ENCODE results near the gene CLIC1.

Gene CLIC1

GRCh38 chr6:31768363-31769257 lies 32.3 kb upstream of the CLIC1 start:
- no peak for DNase-seq (ENCODE audit: low read depth)

DNA sequence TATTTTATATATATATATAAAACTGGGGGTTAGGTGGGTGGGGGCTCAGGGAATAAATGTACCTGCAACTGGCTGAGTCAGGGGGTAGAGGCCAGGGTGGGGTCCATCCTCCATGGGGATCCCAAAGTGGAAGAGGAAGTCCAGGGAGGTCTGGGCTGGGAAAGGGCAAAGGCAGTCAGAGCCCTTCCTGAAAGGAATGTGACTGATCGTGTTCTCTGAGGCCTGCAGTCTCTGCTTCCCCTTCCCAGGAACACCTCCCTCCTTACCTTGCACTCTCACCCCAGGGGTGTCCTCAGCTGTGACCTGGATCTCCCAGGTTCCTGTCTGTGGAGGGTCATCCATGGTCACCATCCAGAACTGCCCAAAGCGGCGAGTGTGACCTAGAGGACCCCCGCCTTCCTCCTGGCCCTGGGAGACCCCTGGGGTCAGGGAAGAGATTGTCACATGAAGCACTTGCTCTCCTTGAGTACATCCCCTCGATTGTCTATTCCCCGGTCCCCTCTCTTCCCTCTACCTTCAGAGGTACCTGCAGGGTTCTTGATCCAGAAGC lies 30.8 kb upstream of the CLIC1 start:
- DNase-seq (ENCODE audit: low read depth), result no peak

GRCh38 chr6:31765910-31766794 lies 29.8 kb upstream of the CLIC1 start:
- no peak for DNase-seq (ENCODE audit: low read depth)

DNA sequence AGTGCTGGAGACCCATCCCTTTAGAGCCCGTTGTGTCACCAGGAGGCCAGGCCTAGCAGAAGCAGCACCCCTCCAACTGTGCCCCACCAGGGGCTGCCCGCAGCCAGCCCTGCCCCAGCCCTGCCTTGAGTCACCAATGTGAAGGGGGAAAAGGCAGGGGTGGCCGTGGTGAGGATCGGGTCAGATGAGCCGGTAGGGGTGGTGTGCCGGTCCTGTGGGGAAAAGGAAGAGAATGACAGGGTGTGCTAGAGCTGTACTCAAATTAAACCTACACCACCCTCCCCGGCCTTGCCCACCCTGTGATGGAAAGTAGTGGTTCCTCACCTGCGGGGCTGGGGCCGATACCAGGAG lies 29.2 kb upstream of the CLIC1 start:
- no peak for DNase-seq (ENCODE audit: low read depth)

GRCh38 chr6:31764198-31764597 lies 27.9 kb upstream of the CLIC1 start:
- DNase-seq (ENCODE audit: low read depth), result no peak

GRCh38 chr6:31763619-31763940 lies 27.2 kb upstream of the CLIC1 start:
- no peak for DNase-seq (ENCODE audit: low read depth)

GRCh38 chr6:31762878-31763618 lies 26.7 kb upstream of the CLIC1 start:
- no peak for DNase-seq (ENCODE audit: low read depth)

- DNase-seq (ENCODE audit: low read depth), result no peak
Observed at GRCh38 chr6:31762356-31762755, 26.0 kb upstream of the CLIC1 start, which contains the start of gene SAPCD1. Gene SAPCD1 (plus strand): TSS chr6:31762656. CDS start chr6:31763055, 399 bp downstream.

GRCh38 chr6:31761343-31761742 lies 25.0 kb upstream of the CLIC1 start:
- DNase-seq (ENCODE audit: low read depth), result no peak

DNA sequence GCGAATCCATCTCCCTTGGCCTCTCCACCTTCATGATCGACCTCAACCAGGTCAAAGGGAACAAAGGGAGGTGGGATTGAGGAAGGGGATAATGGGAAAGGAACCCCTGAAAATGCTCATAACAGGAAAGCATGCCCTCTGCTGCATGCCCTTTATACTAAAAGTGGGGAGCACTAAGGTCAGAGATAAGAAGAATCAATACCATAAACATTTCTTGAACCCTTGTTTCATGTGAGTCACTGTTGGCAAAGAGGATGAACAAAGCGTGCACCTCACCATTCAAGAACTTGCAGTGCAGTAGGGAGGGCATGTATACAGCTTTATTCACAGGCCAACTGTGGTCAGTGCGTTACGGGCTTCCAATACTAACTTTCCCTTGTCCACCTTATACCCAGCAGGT lies 24.5 kb upstream of the CLIC1 start:
- DNase-seq (ENCODE audit: low read depth), result no peak

DNA sequence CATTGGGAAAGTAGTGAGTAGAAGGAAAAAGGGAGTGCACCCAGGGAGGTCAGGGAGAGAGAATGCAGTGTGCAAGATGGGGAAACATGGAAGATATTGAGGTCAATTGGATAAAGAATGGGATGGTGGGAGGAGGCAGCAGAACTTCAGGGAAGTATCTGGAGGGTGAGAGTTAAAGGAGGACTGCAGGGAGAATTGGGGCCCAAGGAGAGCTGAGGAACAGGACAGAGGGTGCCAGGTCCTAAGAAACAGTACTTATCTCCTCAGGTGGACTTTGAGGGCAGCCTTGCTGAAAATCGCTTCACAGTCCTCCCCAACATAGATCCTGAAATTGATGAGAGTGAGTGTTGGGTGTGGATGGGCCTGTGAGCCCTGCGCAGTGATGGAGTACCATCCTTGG lies 22.0 kb upstream of the CLIC1 start:
- no peak for DNase-seq (ENCODE audit: low read depth)

DNA sequence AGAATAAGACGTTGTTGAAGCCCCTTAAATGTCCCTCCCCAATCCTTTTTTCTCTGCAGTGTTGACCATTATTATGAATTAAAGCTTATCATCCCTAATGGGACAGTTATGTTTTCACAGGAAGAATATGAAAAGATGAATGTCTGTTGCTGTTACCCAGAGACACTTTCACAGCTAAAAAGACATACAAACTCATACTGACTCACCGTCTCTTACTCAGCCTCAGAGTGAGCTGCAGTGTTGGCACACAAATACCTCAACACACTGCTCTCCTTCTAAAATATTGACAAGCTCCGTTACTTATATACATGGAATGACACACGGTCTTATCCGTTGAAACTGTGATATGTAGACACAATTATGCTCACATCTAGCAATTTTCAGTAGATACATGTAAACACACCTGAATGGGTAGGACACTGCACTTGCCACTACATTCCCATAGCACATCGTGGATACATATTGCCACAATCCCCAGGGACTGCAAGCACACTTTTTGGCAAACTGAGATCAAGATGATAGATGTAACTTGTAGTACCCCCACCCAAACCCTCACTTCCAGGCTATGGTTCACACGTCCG lies 16.5 kb upstream of the CLIC1 start:
- no peak for DNase-seq (ENCODE audit: low read depth)

DNA sequence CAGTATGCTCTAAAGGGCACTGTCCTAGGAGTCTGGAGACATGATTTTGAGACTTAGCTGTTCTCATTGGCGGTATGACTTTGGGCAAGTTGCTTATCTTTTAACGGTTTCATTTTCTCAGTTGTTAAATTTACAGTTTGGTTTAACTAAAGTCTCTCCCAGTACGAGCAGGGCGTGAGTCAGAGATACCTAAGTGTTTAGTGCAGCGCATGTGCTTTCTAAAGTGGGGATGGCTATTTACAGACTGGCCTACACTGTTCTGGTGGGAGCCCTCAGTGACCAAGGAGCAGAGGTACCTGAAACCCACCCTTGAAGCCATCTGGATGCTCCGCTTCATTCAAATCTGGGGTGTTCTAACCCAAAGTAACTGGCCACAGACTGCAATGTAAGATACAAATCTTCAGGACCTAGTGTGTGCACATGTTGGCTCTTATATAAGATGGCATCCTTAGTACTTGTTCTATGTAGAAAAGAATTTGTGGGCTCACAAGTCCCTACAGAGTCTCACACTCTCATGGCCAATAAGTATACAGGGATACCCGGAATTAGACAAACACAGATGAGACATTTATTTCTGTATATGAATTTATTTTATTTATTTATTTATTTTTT lies 14.2 kb upstream of the CLIC1 start:
- no peak for DNase-seq (ENCODE audit: low read depth)

- DNase-seq (ENCODE audit: low read depth), result no peak
Observed at GRCh38 chr6:31749301-31750036, 13.1 kb upstream of the CLIC1 start.

DNA sequence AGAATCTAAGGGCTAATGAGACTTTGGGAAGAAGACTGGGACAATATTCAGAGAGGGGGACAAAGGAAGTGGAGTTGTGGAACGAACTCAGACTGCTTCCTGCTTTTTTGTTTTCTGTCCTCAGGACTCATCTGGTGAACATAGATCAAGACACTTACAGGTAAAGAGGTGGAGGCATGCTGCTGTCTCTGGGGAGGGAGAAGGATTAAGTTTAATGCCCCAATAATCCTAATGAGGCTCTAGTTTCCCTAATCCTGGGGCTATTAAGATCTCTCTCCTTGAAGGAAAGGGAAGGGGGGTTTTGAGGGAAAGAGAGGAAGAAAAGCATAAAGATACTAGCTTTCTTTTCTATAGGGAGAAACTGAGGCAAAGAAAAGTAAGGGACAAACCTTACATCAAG lies 8.1 kb upstream of the CLIC1 start:
- DNase-seq (ENCODE audit: low read depth), result no peak

- DNase-seq (ENCODE audit: low read depth), result no peak
Observed at GRCh38 chr6:31742894-31743293, 6.6 kb upstream of the CLIC1 start.

DNA sequence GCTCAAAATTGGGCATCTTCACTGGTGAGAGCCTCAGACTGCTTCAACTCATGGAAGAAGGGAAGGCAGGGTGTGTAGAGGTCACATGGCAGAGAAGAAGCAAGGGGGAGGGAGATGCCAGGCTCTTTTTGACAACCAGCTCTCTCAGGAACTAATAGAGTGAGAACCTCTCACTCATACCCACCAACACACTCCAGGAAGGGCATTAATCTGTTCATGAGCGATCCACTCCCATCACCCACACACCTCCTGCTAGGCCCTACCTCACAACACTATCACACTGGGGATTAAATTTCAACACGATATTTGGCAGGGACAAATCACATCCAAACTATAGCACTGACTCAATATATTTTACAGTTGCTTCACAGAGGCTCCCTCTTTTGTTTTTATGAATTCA lies 5.5 kb upstream of the CLIC1 start:
- DNase-seq (ENCODE audit: low read depth), result no peak

GRCh38 chr6:31740397-31741223 lies 4.3 kb upstream of the CLIC1 start:
- DNase-seq (ENCODE audit: low read depth), result no peak

- DNase-seq (ENCODE audit: low read depth), result peak; percentile 89
Observed at GRCh38 chr6:31739639-31740396, 3.5 kb upstream of the CLIC1 start, which contains the start of gene MSH5. Gene MSH5 (plus strand): TSS chr6:31740005. CDS start chr6:31740467, 462 bp downstream.

All from activated T-cell treated with anti-CD3 and anti-CD28 coated beads for 1 hour (primary cell).